Measurements from ENCODE around the gene SNAPC3.
"Not testable (repeated sequence)": the region's sequence is repeated elsewhere in the genome, so short reads cannot be mapped to it uniquely, and the experiment has no call there.

Gene SNAPC3

GRCh38 chr9:15426019-15426418 is 3.3 kb downstream of the SNAPC3 start:
- no peak for DNase-seq

- not testable (repeated sequence) for DNase-seq
These were observed 5.0 kb downstream of the SNAPC3 start for GRCh38 chr9:15427702-15428101.

- DNase-seq: peak; percentile 5
These were observed 8.5 kb downstream of the SNAPC3 start for GRCh38 chr9:15430920-15431844.

GRCh38 chr9:15433191-15433590 is 10.5 kb downstream of the SNAPC3 start:
- DNase-seq: no peak

GRCh38 chr9:15433661-15434060 is 11.0 kb downstream of the SNAPC3 start:
- DNase-seq: no peak

GRCh38 chr9:15438891-15439290 is 16.2 kb downstream of the SNAPC3 start:
- no peak for DNase-seq

GRCh38 chr9:15441841-15442240 is 19.2 kb downstream of the SNAPC3 start:
- DNase-seq: not testable (repeated sequence)

GRCh38 chr9:15442264-15442663 is 19.6 kb downstream of the SNAPC3 start:
- DNase-seq: not testable (repeated sequence)

GRCh38 chr9:15444141-15444540 is 21.5 kb downstream of the SNAPC3 start:
- DNase-seq: no peak

- DNase-seq: no peak
These were observed 31.3 kb downstream of the SNAPC3 start for GRCh38 chr9:15453956-15454355.

GRCh38 chr9:15461056-15461455 is 38.4 kb downstream of the SNAPC3 start:
- no peak for DNase-seq

- no peak for DNase-seq
These were observed 38.9 kb downstream of the SNAPC3 start for GRCh38 chr9:15461601-15462000.

GRCh38 chr9:15468145-15468544 is 45.5 kb downstream of the SNAPC3 start:
- DNase-seq: no peak

- no peak for DNase-seq
These were observed 46.7 kb downstream of the SNAPC3 start for GRCh38 chr9:15469406-15469805.

- DNase-seq: no peak
These were observed 47.2 kb downstream of the SNAPC3 start for GRCh38 chr9:15469862-15470261.

GRCh38 chr9:15475923-15476536 is 53.4 kb downstream of the SNAPC3 start:
- no peak for DNase-seq

- DNase-seq: no peak
These were observed 57.4 kb downstream of the SNAPC3 start for GRCh38 chr9:15480028-15480427.

GRCh38 chr9:15482146-15482545 is 59.5 kb downstream of the SNAPC3 start:
- DNase-seq: no peak

- no peak for DNase-seq
These were observed 62.1 kb downstream of the SNAPC3 start for GRCh38 chr9:15484802-15485201.

GRCh38 chr9:15485836-15486666 is 63.4 kb downstream of the SNAPC3 start:
- DNase-seq: peak; percentile 28

- no peak for DNase-seq
These were observed 69.3 kb downstream of the SNAPC3 start for GRCh38 chr9:15491950-15492349.

GRCh38 chr9:15492485-15493150 is 69.9 kb downstream of the SNAPC3 start:
- no peak for DNase-seq

All from CD4-positive, alpha-beta T cell treated with Interleukin-4 for 4 hours (primary cell).